Stromal cell of bone marrow (primary cell): ENCODE measurements around the gene MACC1.

Experiments used
- DNase-seq: peaks from one replicate; pipeline ENCODE4 v3.0.0-alpha.2; 2012; ENCODE audit warnings: low read depth

Gene MACC1

GRCh38 chr7:20173828-20174227 lies 43.4 kb downstream of the MACC1 start:
- DNase-seq, result no peak

DNA sequence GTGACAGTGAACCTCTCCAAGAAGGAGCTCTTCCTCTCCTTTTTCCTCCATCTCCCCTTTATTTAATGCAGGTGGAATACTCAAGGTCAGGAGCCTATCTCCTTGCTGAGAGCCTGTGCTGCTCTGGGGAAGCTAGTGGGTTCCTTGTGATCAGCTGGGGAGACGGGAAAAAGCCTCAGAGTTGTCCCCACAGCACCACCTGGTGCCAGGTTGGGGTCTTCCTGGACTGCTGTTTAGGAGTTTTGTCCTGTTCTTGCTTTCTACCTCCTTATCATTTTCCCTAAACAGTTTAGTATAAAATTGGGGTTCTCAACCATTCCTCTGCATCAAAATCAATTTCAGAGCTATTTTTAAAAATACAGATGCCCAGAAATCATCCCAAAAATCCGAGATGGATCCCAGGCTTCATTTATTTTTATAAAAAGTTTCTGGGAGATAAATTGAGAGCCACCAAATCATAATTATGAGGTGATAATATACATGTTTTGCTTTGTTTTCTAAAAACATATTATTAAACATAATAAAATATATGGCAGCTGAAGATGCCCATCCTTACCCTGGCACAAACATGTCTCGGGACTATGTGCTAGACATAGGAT lies 44.3 kb downstream of the MACC1 start:
- peak; percentile 52 for DNase-seq

GRCh38 chr7:20170633-20171032 lies 46.6 kb downstream of the MACC1 start:
- no peak for DNase-seq

DNA sequence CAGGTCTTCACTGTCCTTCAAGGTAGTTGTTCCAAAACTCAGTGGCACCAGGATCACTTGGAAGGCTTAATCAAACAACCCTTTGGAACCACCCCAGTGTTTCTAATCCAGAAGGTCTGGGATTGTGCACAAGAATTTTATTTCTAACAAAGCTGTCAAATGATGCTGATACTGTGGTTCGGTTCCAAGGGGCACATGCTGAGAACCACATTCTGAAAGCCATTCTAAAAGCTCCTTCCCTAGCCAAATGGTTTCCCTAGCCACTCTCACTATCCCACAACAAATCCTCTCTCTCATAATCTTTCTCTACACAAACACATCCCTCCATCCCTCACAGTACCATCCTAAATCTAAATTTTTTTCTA lies 52.1 kb downstream of the MACC1 start:
- DNase-seq, result no peak

DNA sequence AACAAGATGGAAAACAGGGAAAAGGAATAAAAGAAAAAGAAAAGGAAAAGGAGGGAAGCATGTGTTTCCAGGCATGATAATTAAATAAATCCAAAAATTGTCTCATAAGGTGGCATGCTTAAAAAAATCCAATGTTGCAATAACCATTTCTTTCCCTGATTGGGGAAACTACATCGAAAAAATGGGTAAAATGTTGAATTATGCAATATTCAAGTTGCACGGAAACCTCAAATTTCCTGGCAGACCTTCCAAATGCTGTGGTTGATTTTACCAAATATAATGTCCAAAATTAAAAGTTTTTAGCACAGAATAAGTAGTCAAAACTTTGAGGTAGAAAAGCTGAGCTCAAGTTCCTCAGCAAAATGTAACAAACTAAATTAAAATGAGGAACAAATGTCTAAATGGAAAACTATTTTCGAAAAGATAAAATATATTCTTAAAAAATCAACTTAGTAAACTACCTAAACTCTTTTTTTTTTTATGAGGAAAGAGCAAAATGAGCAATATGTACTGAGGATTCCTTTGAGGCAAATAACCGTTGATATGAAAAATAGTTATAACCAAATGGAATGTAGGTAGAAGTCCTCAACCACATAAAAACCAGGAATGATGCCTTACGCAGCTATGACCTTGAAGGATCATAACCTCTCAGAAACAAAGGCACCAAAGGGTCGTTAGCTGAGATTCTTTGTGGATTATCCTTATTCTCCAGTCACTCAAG lies 52.6 kb downstream of the MACC1 start:
- peak; percentile 58 for DNase-seq

DNA sequence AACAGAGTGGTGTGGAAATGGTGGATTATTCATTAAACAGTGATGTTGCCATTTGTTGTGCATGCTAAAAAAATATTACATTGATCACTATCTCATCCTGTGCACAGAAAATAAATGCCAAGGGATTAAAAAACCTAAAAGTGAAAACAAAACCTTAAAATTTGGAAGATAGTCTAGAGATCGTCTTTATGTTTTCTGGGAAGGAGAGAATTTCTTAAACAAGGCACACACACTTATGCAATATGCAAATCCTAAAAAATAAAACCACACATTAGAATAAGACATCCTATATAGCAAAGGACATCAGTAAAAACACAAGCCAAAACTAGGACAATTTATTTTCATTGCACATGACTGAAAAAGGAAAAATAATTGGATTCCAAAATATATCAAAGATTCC lies 54.5 kb downstream of the MACC1 start:
- DNase-seq, result no peak

DNA sequence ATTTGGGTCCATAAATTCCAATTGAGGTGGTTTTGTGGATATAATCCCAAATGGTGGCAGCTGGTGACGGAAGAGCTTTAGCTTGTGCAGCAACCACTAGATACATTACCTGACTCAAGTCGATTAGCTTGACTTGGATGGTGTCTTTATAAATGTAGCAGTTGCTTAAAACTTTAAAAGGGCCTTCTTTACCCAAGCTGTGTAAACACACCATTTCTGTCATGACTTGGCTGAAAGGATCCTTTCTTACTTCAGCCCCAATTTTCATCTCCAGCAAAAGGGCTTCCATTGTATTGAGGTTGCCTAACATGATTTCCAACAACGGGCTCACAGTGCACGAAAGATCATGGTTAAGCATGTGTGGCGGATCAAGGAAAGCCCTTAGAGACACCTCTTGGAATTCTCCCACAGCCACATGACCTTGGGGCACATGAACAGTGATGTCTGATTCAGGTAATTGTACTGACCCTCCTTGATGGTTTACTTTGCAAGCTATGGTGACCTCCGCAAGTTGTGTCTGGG lies 57.9 kb downstream of the MACC1 start:
- no peak for DNase-seq

- DNase-seq, result no peak
Measured at GRCh38 chr7:20158684-20159083, 58.5 kb downstream of the MACC1 start.

DNA sequence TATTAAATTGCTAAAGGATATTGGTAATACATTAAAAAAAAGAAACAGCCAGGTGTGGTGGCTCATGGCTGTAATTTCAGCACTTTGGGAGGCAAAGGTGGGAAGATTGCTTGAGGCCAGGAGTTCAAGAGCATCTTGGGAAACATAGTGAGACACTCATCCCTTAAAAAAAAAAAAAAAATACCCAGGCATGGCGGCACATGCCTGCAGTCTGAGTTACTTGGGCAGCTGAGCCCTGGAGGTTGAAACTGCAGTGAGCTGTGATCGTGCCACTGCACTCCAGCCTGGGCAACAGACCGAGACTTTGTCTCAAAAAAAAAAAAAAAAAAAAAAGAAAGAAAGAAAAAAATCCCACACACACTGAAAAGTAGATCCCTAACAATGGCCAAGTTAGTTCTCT lies 59.7 kb downstream of the MACC1 start:
- DNase-seq, result no peak

DNA sequence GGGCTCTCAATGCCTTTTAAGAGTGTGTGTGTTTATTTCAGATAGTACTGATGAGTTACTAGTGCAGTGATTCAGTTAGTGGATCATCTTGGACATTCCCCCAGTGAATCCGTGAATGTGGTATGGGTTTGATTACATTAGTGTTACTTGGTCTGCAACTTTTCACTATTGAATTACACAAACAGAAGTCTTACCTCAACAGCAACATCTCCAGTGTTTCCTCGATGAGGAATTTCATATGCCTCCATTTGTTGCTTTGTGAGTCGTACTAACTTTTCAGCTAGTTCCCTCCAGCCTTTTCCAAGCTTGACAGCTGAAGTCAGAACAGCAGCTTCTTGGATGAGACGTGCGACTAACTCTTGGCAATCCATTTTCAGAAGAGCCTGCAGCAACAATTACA lies 63.2 kb downstream of the MACC1 start:
- no peak for DNase-seq

- DNase-seq, result no peak
Measured at GRCh38 chr7:20153567-20153966, 63.6 kb downstream of the MACC1 start.

GRCh38 chr7:20152511-20152910 lies 64.7 kb downstream of the MACC1 start:
- DNase-seq, result no peak

DNA sequence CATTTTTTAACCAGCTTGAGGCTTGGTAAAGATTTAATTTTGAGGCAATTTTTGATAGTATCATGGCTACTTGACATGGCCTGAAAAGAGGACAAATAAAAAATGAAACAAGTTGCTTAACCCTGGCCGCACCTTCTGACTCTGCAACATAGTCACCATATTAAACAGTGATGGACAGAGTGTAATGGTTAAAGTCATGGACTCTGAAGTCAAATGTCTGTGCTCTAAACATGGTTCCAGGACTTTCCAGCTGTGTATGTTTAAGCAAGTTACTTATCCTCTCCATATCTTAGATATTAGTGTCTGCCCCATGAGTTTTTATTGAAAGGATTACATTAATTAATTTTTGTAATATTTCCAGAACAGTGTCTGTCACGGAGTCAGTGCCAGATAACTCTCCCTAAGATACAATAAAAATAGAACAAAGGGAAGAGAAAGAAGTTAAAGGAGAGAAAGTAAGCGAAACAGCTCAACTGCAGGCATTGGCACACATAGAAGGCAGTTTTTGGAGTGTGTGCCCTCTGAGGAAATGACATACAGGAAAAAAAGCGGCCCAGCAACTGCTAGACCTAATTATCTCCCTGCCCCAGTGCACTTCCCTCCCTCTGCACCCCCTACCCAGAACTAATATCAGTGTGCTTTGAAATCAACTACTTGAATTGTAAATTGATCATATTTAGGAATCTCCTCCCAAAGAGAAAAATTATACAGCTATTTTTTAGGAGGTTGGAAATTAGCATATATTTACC lies 65.3 kb downstream of the MACC1 start:
- no peak for DNase-seq

GRCh38 chr7:20146451-20146850 lies 70.7 kb downstream of the MACC1 start:
- peak; percentile 49 for DNase-seq

GRCh38 chr7:20144801-20145200 lies 72.4 kb downstream of the MACC1 start:
- no peak for DNase-seq

DNA sequence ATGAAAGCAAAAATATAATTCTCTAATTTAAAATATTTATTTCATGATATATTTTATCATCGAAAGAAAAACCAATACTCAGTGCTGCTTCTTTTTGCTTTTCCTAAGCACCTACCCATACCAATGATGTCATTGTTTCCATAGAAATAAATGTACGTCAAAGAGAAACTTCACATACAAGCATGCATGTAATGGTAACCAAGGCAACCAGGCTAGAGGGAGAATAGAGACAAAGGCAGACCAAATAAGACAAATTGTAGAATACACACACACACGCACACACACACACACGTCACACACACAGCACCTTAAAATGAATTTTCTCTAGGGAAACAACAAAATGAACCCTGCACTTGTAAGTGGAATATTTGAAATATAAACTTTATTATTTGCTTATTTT lies 75.5 kb downstream of the MACC1 start:
- no peak for DNase-seq

DNA sequence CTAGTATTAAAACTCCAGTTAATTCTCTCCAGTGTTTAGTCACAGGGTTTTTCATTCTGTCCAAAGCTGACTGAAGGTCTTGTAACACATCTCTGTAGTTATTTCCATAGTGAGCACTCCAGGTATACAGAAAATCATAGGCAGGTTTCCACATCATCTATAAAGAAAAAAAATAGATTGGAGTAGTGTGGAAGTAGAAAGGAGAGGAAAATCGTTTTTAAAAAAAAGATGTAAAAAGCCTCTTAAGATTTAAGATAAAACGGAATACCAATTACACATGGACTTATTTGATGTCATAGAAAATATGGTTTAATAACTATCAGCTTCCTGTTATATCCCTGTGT lies 76.2 kb downstream of the MACC1 start:
- no peak for DNase-seq

DNA sequence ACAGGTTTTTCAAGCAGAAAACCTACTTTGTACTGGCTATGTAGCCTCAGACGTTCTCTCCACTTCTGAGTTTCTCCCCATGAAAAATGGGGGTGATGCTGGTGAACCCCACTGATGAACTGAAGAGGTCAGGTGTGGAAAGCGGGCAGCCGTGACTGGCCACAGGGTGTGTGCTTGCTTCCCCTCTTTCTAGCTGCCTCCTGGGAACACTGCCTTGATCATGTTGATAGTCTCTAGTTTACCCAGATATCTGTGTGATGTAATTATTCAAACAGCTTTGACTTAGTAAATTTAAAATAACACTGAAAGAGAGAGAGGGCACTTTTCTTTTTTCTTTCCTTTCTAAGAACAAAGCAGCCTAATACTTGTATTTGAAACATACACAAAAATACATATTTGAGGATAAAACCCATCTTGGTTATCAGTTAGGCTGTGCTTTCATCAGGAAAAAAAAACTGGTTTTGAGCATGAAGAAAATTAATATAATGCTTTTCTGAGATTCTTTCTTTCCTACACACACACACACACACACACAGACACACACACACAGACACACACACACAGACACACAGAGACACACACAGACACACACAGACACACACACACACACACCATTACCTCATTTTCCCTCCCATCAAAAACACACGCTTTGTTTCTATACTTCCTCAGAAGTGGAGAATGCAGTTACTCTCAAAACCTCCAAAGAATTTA lies 76.7 kb downstream of the MACC1 start:
- DNase-seq, result no peak

- DNase-seq, result no peak
Measured at GRCh38 chr7:20136647-20137046, 80.5 kb downstream of the MACC1 start.

DNA sequence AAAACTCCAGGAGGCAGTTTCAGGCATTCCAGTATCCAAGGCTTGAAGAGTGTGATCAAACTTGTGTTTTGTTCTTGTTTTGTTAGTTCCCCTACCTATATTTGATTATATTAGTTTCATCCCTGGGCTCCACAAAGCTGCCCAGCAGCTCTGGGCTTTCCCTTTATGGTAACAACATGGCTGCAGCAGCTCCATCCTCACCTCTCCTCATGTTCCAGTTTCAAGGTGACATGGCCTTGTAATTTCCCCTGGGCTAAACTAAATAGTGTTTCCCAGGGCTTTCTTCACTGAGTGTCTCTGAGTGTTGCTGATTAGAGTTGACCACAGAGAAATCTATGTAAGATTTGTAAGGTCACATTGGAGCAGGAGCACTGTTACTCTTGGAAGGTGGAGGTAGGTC lies 83.4 kb downstream of the MACC1 start:
- no peak for DNase-seq

GRCh38 chr7:20132585-20132984 lies 84.6 kb downstream of the MACC1 start:
- no peak for DNase-seq

DNA sequence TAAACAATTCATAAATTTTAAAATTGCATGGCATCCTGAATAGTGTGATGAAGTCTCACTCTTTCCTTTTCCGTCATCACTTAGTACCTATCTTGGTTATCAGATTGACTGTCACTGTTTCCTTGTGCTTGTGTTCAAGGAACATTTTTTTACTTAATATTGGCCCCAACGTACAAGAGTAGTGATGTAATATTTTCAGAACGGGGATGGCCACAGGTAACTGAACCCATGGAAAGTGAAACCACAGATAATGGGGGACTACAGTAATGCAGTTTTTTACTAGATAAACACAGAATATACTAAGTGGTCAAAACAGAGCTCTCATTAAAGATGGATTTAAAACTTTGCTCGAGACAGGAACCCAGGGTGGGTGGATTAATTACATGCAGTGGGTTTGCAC lies 85.4 kb downstream of the MACC1 start:
- no peak for DNase-seq

- no peak for DNase-seq
Measured at GRCh38 chr7:20129920-20130319, 87.3 kb downstream of the MACC1 start.
